Measurements from ENCODE around the gene CBARP. TPM values are rescaled to one million over a fixed set of nuclear protein-coding genes. Genes with fewer than 3 reads are reported as not detected.

Gene CBARP
- total and polyA plus RNA-seq, 8 donors: 0.55 to 2.5 (median 1.3) TPM

GRCh38 chr19:1229924-1230782 lies 7.7 kb downstream of the CBARP start:
- H3K27ac ChIP-seq: no peak overlapping the region
- H3K27me3 ChIP-seq: peaks cover 0 to 7% of the 10 kb centered on the region in 2 donors
- intact Hi-C loops (cut with DNase I): no loop called here
- peaks cover 10 to 20% of the 10 kb centered on the region in 2 donors for H3K4me1 ChIP-seq
- no peak for ATAC-seq
- TF ChIP-seq CTCF (IDR thresholded peaks at IDR 0.05): no peak
- DNase-seq: no peak
- H3K36me3 ChIP-seq: peaks cover 0 to 32% of the 10 kb centered on the region in 2 donors
- H3K4me3 ChIP-seq: no peak overlapping the region
- H3K9me3 ChIP-seq: no peaks in the 10 kb centered on the region

GRCh38 chr19:1229056-1229923 lies 8.5 kb downstream of the CBARP start:
- Histone ChIP-seq H3K9me3 (no peaks in the 10 kb centered on the region), H3K4me1 (peaks cover 10 to 20% of the 10 kb centered on the region in 2 donors), H3K36me3 (peaks cover 0 to 41% of the 10 kb centered on the region in 2 donors), H3K27me3 (peaks cover 0 to 3% of the 10 kb centered on the region in 2 donors), H3K4me3 (no peak overlapping the region), H3K27ac (no peak overlapping the region)
- no peak for DNase-seq
- no peak for ATAC-seq
- no peak for TF ChIP-seq CTCF (IDR thresholded peaks at IDR 0.05)
- intact Hi-C loops (cut with DNase I): no loop called here

GRCh38 chr19:1228161-1228957 lies 9.4 kb downstream of the CBARP start:
- no peak overlapping the region for H3K27ac ChIP-seq
- peaks cover 0 to 50% of the 10 kb centered on the region in 2 donors for H3K36me3 ChIP-seq
- DNase-seq (no peak), ATAC-seq (no peak)
- H3K9me3 ChIP-seq: no peaks in the 10 kb centered on the region
- no peak for TF ChIP-seq CTCF (IDR thresholded peaks at IDR 0.05)
- H3K4me3 ChIP-seq: no peak overlapping the region
- no peaks in the 10 kb centered on the region for H3K27me3 ChIP-seq
- intact Hi-C loops (cut with DNase I): no loop called here
- H3K4me1 ChIP-seq: peaks cover 7 to 14% of the 10 kb centered on the region in 2 donors

- TF ChIP-seq CTCF (IDR thresholded peaks at IDR 0.05): no peak
- DNase-seq (no peak), ATAC-seq (no peak)
- Histone ChIP-seq H3K4me3 (no peak overlapping the region), H3K9me3 (no peaks in the 10 kb centered on the region), H3K36me3 (peaks cover 0 to 59% of the 10 kb centered on the region in 2 donors), H3K4me1 (peaks cover 0 to 5% of the 10 kb centered on the region in 2 donors), H3K27me3 (no peaks in the 10 kb centered on the region), H3K27ac (no peak overlapping the region)
- intact Hi-C loops (cut with DNase I): no loop called here
Observed at GRCh38 chr19:1227304-1228054, 10.3 kb downstream of the CBARP start.

Data from left lung (tissue), 10 donors.